Dermis microvascular lymphatic vessel endothelial cell (primary cell): ENCODE data around the gene GMCL2. TPM values are rescaled to one million over a fixed set of nuclear protein-coding genes. Genes with fewer than 3 reads are reported as not detected.

ENCODE experiments used
- DNase-seq, 2 donors: peaks; one replicate each; pipeline versions ENCODE4 v3.0.0 to v3.0.0-alpha.2; 2010; ENCODE audit warnings: low read depth in 2 of 2
- total RNA-seq: library from RNA; depleted of rRNA; stranded (reverse); fragments of >200 nt; gene quantifications from 2 replicates; pipeline ENCODE4 v1.2.1, GENCODE V29; 2014

The GMCL2 gene
- total RNA-seq, 1 donor from 2014 or later: not detected

DNA sequence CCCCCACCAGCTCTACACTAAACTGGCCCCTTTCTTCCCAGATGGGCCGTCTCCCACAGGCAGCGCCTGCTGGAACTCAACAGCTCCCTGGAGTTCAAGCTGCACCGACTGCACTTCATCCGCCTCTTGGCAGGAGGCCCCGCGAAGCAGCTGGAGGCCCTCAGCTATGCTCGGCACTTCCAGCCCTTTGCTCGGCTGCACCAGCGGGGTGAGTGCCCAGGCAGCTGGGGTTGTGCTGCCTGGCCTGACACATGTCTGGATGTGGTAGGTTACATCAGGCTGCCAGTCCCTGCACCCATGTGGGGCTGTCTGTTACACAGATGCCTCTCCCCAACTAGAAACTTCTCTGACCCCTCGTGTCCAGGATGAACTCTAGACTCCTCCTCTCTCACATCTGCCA, 43.3 kb downstream of the GMCL2 start:
- no peak for DNase-seq

DNA sequence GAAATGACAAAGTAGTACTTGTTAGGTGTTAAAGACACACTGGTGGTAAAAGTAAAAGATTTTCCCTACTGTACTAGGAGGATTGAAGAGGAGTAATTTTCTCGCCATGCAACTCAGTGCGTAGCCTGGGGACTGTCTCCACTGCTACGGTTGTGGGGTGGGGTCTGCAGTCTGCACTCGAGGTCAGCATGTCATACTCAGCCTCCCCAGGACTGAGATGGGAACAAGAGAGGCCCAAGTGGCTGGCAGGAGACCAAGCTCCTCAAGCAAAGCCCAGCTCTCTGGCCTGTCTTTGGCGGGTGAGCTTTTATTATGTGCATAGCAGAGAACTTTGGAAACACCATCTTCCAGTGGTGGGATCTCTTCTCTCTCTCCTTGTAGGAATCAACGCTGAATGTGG, 43.9 kb downstream of the GMCL2 start:
- no peak for DNase-seq

DNA sequence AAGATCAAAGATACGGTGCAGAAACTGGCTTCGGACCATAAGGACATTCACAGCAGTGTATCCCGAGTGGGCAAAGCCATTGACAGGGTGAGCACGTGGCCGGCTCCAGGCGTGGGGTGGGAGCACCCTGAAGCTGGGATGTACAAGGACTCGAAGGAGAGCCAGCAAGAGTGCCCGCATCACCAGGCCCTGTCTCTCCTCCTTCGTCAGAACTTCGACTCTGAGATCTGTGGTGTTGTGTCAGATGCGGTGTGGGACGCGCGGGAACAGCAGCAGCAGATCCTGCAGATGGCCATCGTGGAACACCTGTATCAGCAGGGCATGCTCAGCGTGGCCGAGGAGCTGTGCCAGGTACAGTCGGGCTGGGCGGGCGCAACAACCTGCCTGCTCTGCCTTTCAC, 44.5 kb downstream of the GMCL2 start:
- no peak for DNase-seq

DNA sequence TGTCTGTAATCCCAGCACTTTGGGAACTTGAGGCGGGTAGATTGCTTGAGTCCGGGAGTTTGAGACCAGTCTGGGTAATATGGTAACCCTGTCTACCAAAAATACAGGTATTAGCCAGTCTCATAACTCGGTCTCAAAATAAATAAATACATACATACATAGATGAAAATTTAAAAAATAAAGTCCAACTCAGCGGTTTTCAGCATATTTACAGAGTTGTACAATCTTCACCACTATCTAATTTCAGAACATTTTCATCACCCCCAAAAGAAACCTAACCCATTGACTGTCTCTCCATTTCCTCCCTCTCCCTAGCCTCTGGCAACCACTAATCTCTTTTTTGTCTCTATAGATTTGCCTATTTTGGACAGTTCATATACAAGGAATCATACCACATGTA, 45.6 kb downstream of the GMCL2 start:
- no peak for DNase-seq

DNA sequence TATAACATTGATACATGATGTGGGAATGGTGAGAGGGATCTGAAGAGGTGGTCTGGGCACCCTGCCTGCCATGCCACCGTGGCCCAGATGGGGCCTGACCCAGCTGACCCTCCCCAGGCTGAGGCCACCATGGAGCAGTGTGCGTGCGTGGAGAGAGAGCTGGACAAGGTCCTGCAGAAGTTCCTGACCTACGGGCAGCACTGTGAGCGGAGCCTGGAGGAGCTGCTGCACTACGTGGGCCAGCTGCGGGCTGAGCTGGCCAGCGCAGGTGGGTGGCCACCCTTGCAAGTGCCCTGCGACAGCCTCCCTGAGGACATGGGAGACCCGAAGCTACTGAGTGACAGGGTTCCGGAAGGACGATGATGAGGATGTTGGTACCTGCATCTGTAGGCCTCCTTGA, 49.2 kb downstream of the GMCL2 start:
- no peak for DNase-seq

DNA sequence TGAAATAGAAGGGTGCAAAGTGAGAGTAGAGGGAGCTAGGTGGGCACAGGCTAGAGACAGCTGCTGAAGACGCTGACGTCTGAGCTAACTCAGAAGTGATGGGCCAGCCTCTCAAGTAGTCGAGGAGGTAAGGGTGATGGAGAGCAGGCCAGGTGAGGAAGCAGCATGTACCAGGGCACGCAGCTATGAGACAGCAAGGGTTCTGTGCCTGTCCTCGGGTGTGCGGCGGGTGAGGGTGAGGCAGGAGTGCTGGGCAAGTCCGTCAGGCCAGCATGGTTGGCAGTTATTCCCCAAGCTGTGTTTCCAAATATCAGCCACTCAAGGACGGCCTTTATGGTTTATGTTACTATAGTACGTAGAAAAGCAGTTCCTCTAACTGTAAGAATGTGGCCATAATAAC, 50.2 kb downstream of the GMCL2 start:
- no peak for DNase-seq

Other genes starting within 250 kb of the GMCL2 start
- gene PROP1, start 191.1 kb downstream of the GMCL2 start, total RNA-seq: not detected in 2 replicates
- 22.2 and 24.7 TPM in 2 replicates for gene N4BP3, start 73.8 kb downstream of the GMCL2 start, total RNA-seq
- 29.4 and 33.6 TPM in 2 replicates for gene RMND5B, start 56.4 kb downstream of the GMCL2 start, total RNA-seq
- gene NHP2, start 33.5 kb downstream of the GMCL2 start, total RNA-seq: 106 and 132 TPM in 2 replicates
- gene HNRNPAB, start 17.2 kb upstream of the GMCL2 start, total RNA-seq: 37.5 and 46.4 TPM in 2 replicates
- gene PHYKPL, start 45.4 kb upstream of the GMCL2 start, total RNA-seq: 28.4 and 45.5 TPM in 2 replicates